HepG2 (cell line): Measurements from ENCODE around the gene KRTAP5-8. TPM values are rescaled to one million over a fixed set of nuclear protein-coding genes. Genes with fewer than 3 reads are reported as not detected.

ENCODE experiments used
- ATAC-seq: fragments of 200-7000 bp; cut with Tn5 transposase; 3 replicates; pipeline ENCODE4 v1.9.1; 2020; ENCODE audit warnings: mild to moderate bottlenecking, moderate library complexity
- BruUV-seq: library from RNA; stranded (reverse); fragments of 400-500 nt; replicated peaks from 2 replicates; lab custom pipeline; 2021; lab: Mats Ljungman, UMichigan
- CTCF ChIA-PET: fragments of 300-600 bp; formaldehyde crosslinking; extraction: SDS; loops from one replicate; lab custom pipeline; 2021; ENCODE audit warnings: low total read pairs, inconsistent platforms, low intra/inter-chr PET ratio; lab: Yijun Ruan, JAX
- POLR2A ChIA-PET: fragments of 350-600 bp; sonication (Branson Sonifier 250); formaldehyde crosslinking; loops from one replicate; lab custom pipeline; 2020; ENCODE audit warnings: antibody characterized with exemption, inconsistent platforms; lab: Yijun Ruan, JAX
- DNase-seq: peaks from one replicate; pipeline ENCODE4 v3.0.0-alpha.2; 2015; ENCODE audit warnings: low spot score
- FAIRE-seq: peaks from 3 replicates; lab custom pipeline; 2011; peaks lifted over from hg19 to GRCh38; lab: Jason Lieb, UNC
- H2AFZ ChIP-seq: one replicate; pipeline ENCODE4 v1.6.1; 2011; ENCODE audit warnings: low read length, inconsistent platforms
- H3K27ac ChIP-seq: fragments of 300-600 bp; 3 replicates; pipeline ENCODE4 v1.8.0; 2011; ENCODE audit warnings: mixed run types, mild to moderate bottlenecking, mixed read lengths, low read length, inconsistent platforms; ENCODE audit not compliant: insufficient read depth; ENCODE audit errors: extremely low read length
- H3K27me3 ChIP-seq, 2 experiments: fragments of 200-600 bp in 1 of 2; 2 replicates in 1 of 2; 3 replicates in 1 of 2; pipeline versions ENCODE4 v1.6.0 to v1.8.0; 2011; ENCODE audit warnings: low read length in 2 of 2, mild to moderate bottlenecking in 2 of 2, moderate library complexity in 2 of 2, inconsistent platforms in 1 of 2; ENCODE audit not compliant: insufficient read depth in 2 of 2, control insufficient read depth in 1 of 2
- H3K36me3 ChIP-seq, 2 experiments: fragments of 200-600 bp in 1 of 2; replicated peaks in 1 of 2; 2 replicates in 1 of 2; 3 replicates in 1 of 2; pipeline versions ENCODE4 v1.5.1 to v1.8.0; 2011; ENCODE audit warnings: low read length in 2 of 2, inconsistent platforms in 1 of 2; ENCODE audit not compliant: insufficient read depth in 2 of 2, control insufficient read depth in 1 of 2
- H3K4me1 ChIP-seq: 2 replicates; pipeline ENCODE4 v1.5.1; 2012; ENCODE audit warnings: low read length, inconsistent platforms; ENCODE audit not compliant: insufficient read depth
- H3K4me2 ChIP-seq: 2 replicates; pipeline ENCODE4 v1.6.0; 2011; ENCODE audit warnings: low read depth, low read length, inconsistent platforms
- H3K4me3 ChIP-seq, 3 experiments: fragments of 200-600 bp in 1 of 3; sonication (generic), shearing (Covaris generic) in 1 of 3; replicated peaks in 1 of 3; 2 replicates each; pipeline ENCODE4 v1.5.1; 2011 to 2016; ENCODE audit warnings: low read length in 3 of 3, inconsistent platforms in 2 of 3, low read depth in 2 of 3, mild to moderate bottlenecking in 2 of 3, control low read depth in 1 of 3, mixed read lengths in 1 of 3; ENCODE audit not compliant: insufficient read depth in 1 of 3
- H3K79me2 ChIP-seq: one replicate; pipeline ENCODE4 v1.6.1; 2011; ENCODE audit warnings: low read length, inconsistent platforms; ENCODE audit not compliant: insufficient read depth
- H3K9ac ChIP-seq: 2 replicates; pipeline ENCODE4 v1.6.0; 2011; ENCODE audit warnings: mild to moderate bottlenecking, low read depth, low read length, inconsistent platforms; ENCODE audit not compliant: insufficient read depth
- H3K9me3 ChIP-seq: 2 replicates; pipeline ENCODE4 v1.5.1; 2012; ENCODE audit warnings: mild to moderate bottlenecking, low read length
- H4K20me1 ChIP-seq: 2 replicates; pipeline ENCODE4 v1.6.0; 2011; ENCODE audit warnings: inconsistent platforms, mild to moderate bottlenecking, low read length, moderate library complexity; ENCODE audit not compliant: insufficient read depth
- HIVEP1 ChIP-seq: sonication (generic); formaldehyde crosslinking; IDR thresholded peaks from 2 replicates; pipeline ENCODE4 v1.4.0; 2020; ENCODE audit warnings: mild to moderate bottlenecking, missing genetic modification reagents
- HNF1A ChIP-seq, 2 experiments: sonication (generic) in 1 of 2; formaldehyde crosslinking in 1 of 2; IDR thresholded peaks; 2 replicates each; pipeline versions ENCODE4 v1.4.0 to v1.6.1; 2016 to 2020; ENCODE audit warnings: borderline replicate concordance in 1 of 2, low read depth in 1 of 2, mild to moderate bottlenecking in 1 of 2, missing genetic modification reagents in 1 of 2
- SMAD3 ChIP-seq: sonication (generic); formaldehyde crosslinking; IDR thresholded peaks from 2 replicates; pipeline ENCODE4 v1.4.0; 2020; ENCODE audit warnings: missing genetic modification reagents
- ZBTB20 ChIP-seq: sonication (generic); formaldehyde crosslinking; IDR thresholded peaks from 2 replicates; pipeline ENCODE4 v1.8.1; 2023; ENCODE audit warnings: missing genetic modification reagents, low read depth, mild to moderate bottlenecking, borderline replicate concordance
- ZBTB33 ChIP-seq: sonication (generic); formaldehyde crosslinking; IDR thresholded peaks from 2 replicates; pipeline ENCODE4 v1.4.0; 2020; ENCODE audit warnings: missing genetic modification reagents
- ZBTB38 ChIP-seq: sonication (generic); formaldehyde crosslinking; IDR thresholded peaks from 2 replicates; pipeline ENCODE4 v1.5.1; 2020; ENCODE audit warnings: mild to moderate bottlenecking, missing genetic modification reagents
- ZNF235 ChIP-seq: sonication (generic); formaldehyde crosslinking; IDR thresholded peaks from 2 replicates; pipeline ENCODE4 v1.8.1; 2023; ENCODE audit warnings: mild to moderate bottlenecking, missing genetic modification reagents, borderline replicate concordance
- WGBS: methylation state at CpG from one replicate; pipeline ENCODE4 v1.1.6; 2017; ENCODE audit warnings: low lambda C conversion rate; 5-methylcytosine and 5-hydroxymethylcytosine counted together
- in situ Hi-C: cut with HindIII; loops from 2 replicates; pipeline ENCODE4 v1.10.0; 2017; ENCODE audit warnings: low pct_unique_long_range_greater_than_20kb; ENCODE audit not compliant: extremely low pct_ligation_motif_present
- intact Hi-C: fragments of 100-400 bp; cut with micrococcal nuclease; formaldehyde crosslinking; loops from one replicate; pipeline ENCODE4 v1.10.0; 2022; ENCODE audit not compliant: unreplicated experiment
- polyA plus RNA-seq, 8 experiments: library from polyadenylated mRNA; depleted of rRNA in 3 of 8; stranded (reverse) in 7 of 8; unstranded in 1 of 8; fragments of >200 nt; fragmentation: Illumina TruSeq in 4 of 8; extraction: Trizol in 4 of 8; gene quantifications; 2 replicates each; pipeline versions ENCODE4 v1.2.1 to v1.2.3, GENCODE V29; 2011 to 2016; ENCODE audit warnings: low read depth in 4 of 8, missing spikeins in 1 of 8, mixed read lengths in 1 of 8; ENCODE audit not compliant: insufficient read depth in 1 of 8
- total RNA-seq, 5 experiments: library from RNA; depleted of rRNA; stranded (reverse); fragments of >200 nt; fragmentation: Illumina TruSeq; extraction: Trizol; gene quantifications; 2 replicates each; pipeline ENCODE4 v1.2.3, GENCODE V29; 2016; ENCODE audit warnings: low read depth in 1 of 5

The KRTAP5-8 gene
- total and polyA plus RNA-seq, 2 of the 13 experiments (the other 11 are each of a cell fraction or from before 2014, with no cell fraction given), result 0.20 TPM; not detected in 1

GRCh38 chr11:71534711-71535608 is 2.9 kb upstream of the KRTAP5-8 start (continued):
- TF ChIP-seq ZBTB20 (CRISPR knock-in tag) (peak; percentile 84; the same call in 1 of the 2 replicates), HNF1A (IDR thresholded peaks at IDR 0.05; ENCODE audit: low read depth) (peak; percentile 86), HNF1A (CRISPR knock-in tag; IDR thresholded peaks at IDR 0.05; ENCODE audit: borderline replicate concordance) (peak; percentile 83; the same call in 1 of the 2 replicates)
- TF ChIP-seq, all 625 proteins: peak for 120; not testable (repeated sequence) for 505

- in situ Hi-C loops, result no loop called here
- intact Hi-C loops, result no loop called here
- ChIA-PET POLR2A (no interaction called here), CTCF (no interaction called here)
- Histone ChIP-seq H3K4me1 (peaks cover 95% of the 10 kb centered on the region), H3K9me3 (no peaks in the 10 kb centered on the region), H3K36me3 (no peaks in the 10 kb centered on the region), H3K4me2 (peak overlapping the region; percentile 71; the same call in 1 of the 2 replicates), H3K27me3 (no peaks in the 10 kb centered on the region), H3K27ac (peak overlapping the region; percentile 93), H4K20me1 (no peaks in the 10 kb centered on the region), H3K4me3 (no peak overlapping the region), H2AFZ (no peak overlapping the region), H3K79me2 (no peaks in the 10 kb centered on the region), H3K9ac (no peak overlapping the region)
- WGBS, result 89% methylated on average over 9 of the region's 9 CpGs
- ATAC-seq (no peak), DNase-seq (no peak), FAIRE-seq (no peak)
- TF ChIP-seq ZNF235 (no peak), ZBTB38 (peak; percentile 82), ZBTB33 (peak; percentile 51; the same call in 1 of the 2 replicates), HIVEP1 (CRISPR knock-in tag) (no peak), SMAD3 (CRISPR knock-in tag) (no peak)
- BruUV-seq, result no TSS peak
Measured at GRCh38 chr11:71535825-71536224, 2.0 kb upstream of the KRTAP5-8 start.
